ENCODE measurements around the gene DPAGT1. TPM values are rescaled to one million over a fixed set of nuclear protein-coding genes. Genes with fewer than 3 reads are reported as not detected.
"Not testable (repeated sequence)": the region's sequence is repeated elsewhere in the genome, so short reads cannot be mapped to it uniquely, and the experiment has no call there.

Gene DPAGT1
- total RNA-seq, 1 donor from 2014 or later: 18.2 TPM

DNA sequence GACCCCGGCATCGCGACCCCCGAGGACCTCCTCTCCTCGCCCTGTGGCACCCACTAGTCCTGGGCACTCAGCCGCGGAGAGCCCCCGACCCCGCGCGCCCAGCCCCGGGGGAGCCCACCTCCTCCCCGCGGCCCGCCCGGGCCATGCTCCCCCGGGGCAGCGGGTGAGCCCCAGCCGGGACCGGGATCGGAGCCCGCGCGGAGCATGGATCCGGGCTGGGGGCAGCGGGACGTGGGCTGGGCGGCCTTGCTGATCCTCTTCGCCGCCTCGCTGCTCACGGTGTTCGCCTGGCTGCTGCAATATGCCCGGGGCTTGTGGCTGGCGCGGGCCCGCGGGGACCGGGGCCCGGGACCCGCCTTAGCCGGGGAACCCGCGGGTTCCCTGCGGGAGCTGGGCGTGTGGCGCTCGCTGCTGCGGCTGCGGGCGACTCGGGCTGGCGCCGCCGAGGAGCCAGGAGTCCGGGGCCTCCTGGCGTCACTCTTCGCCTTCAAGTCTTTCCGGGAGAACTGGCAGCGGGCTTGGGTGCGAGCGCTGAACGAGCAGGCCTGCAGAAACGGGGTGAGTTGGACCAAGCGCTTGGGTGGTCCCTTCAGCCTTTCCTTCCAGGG lies 6.0 kb upstream of the DPAGT1 start:
- no peak for TF ChIP-seq POLR2A (IDR thresholded peaks at IDR 0.05)
- TF ChIP-seq, protein P1, sequence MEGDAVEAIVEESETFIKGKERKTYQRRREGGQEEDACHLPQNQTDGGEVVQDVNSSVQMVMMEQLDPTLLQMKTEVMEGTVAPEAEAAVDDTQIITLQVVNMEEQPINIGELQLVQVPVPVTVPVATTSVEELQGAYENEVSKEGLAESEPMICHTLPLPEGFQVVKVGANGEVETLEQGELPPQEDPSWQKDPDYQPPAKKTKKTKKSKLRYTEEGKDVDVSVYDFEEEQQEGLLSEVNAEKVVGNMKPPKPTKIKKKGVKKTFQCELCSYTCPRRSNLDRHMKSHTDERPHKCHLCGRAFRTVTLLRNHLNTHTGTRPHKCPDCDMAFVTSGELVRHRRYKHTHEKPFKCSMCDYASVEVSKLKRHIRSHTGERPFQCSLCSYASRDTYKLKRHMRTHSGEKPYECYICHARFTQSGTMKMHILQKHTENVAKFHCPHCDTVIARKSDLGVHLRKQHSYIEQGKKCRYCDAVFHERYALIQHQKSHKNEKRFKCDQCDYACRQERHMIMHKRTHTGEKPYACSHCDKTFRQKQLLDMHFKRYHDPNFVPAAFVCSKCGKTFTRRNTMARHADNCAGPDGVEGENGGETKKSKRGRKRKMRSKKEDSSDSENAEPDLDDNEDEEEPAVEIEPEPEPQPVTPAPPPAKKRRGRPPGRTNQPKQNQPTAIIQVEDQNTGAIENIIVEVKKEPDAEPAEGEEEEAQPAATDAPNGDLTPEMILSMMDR (IDR thresholded peaks at IDR 0.05): no peak
- TF ChIP-seq POLR2AphosphoS5 (IDR thresholded peaks at IDR 0.05; ENCODE audit: insufficient read depth in 1 of 2, low read depth in 1 of 2): no peak
- peak overlapping the region; percentile 76 to 98 for H3K4me3 ChIP-seq
- H3K9me3 ChIP-seq: no peaks in the 10 kb centered on the region
- H3K36me3 ChIP-seq: peaks cover 0 to 17% of the 10 kb centered on the region in 2 donors
- no peak for DNase-seq (ENCODE audit: extremely low spot score in 2 of 2)
- intact Hi-C loops (cut with DNase I): loop anchor here (10.0 kb wide), 1 partner anchor 227 kb away; the partner anchor contains the start of gene RNF26
- peak overlapping the region; percentile 76 for H3K27ac ChIP-seq
- H3K27me3 ChIP-seq: no peaks in the 10 kb centered on the region
- peaks cover 49% of the 10 kb centered on the region for H3K4me1 ChIP-seq

DNA sequence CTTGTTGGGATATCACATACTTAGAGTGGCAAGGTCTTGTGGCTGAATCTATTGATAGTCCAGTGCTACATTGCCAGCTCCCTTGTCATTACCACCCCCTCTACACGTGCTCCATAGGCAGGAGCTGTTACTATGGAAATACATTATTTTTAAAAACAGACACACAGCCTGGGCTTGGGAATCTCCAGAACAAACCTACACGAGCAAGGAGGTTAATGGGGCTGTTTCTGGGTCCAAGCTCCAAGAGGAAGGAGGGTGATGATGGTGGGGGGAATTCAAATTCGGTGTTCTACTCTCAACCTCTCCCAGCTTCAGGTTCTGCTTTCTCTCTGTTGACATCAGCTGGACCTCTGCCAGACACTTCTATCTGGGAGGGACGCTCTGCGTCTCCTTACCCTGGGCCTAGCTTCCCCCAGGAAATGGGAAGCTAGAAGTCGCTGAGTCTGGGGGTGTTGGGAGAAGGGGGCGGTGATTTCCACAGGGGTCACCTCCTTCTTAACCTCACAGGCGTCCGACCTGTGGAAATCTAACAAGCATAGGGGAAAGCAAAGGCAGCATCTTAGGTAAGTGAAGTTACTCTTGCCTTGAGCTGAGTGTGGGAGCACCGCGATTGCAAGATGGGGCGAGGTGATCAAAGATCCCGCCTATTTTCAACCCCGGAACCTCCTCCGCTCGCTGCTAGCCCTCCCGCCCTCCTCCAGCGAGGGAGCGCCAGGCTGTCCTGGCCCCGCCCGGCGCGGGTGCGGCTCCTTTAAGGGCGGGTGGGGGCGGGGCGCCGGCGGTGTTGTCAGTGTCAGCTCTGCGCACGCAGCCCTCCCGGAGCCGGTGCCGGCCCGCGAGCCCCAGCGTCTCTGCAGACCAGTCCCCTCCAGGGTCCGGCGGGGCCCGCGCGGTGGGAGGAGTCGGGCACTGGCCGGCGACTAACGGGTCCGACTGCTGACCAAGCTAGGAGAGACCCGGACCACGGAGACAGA lies 5.2 kb upstream of the DPAGT1 start, which contains the start of gene C2CD2L:
C2CD2L (plus strand) TSS at position 781 of the 974 bp plus-strand sequence. CDS start 398 bp downstream, outside the sequence.
- Histone ChIP-seq H3K27ac (peak within 1 kb of the TSS; percentile 76), H3K4me3 (peak within 1 kb of the TSS; percentile 76 to 98), H3K4me1 (peaks cover 52% of the 10 kb centered on the region), H3K36me3 (peaks cover 0 to 10% of the 10 kb centered on the region in 2 donors), H3K9me3 (no peaks in the 10 kb centered on the region), H3K27me3 (no peaks in the 10 kb centered on the region)
- no peak for DNase-seq (ENCODE audit: extremely low spot score in 2 of 2)
- intact Hi-C loops (cut with DNase I): loop anchor here (10.0 kb wide), 1 partner anchor 228 kb away; the partner anchor contains the start of gene RNF26
- TF ChIP-seq POLR2AphosphoS5 (IDR thresholded peaks at IDR 0.05; ENCODE audit: insufficient read depth in 1 of 2, low read depth in 1 of 2): peak; percentile 64 to 69
- no peak for TF ChIP-seq POLR2A (IDR thresholded peaks at IDR 0.05)

DNA sequence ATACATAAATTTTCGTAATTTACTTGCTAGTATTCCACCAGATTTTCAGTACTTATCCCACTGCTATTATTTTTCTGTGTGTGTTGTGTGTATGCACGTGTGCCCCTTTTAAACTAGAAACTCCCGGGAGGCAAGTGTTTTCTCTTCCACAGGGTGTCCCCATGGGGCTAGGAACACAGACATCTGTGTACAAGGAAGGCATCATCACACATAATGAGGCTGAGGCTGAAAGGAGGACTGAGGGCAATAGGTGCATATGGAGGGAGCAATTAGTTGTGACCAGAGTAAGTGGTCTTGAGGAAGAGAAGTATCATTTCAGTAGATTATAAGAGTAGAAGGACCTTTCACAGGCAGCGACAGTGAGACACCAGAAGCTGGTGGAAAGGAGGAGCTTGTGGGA lies 2.1 kb upstream of the DPAGT1 start:
- no peaks in the 10 kb centered on the region for H3K27me3 ChIP-seq
- no peak for DNase-seq (ENCODE audit: extremely low spot score in 2 of 2)
- no peaks in the 10 kb centered on the region for H3K36me3 ChIP-seq
- no peak overlapping the region for H3K4me3 ChIP-seq
- H3K27ac ChIP-seq: peak overlapping the region; percentile 86
- intact Hi-C loops (cut with DNase I): loop anchor here (10.0 kb wide), 1 partner anchor 231 kb away; the partner anchor contains the start of gene RNF26
- no peaks in the 10 kb centered on the region for H3K9me3 ChIP-seq
- TF ChIP-seq, protein P1 (IDR thresholded peaks at IDR 0.05): no peak
- TF ChIP-seq POLR2A (IDR thresholded peaks at IDR 0.05) (no peak), POLR2AphosphoS5 (IDR thresholded peaks at IDR 0.05; ENCODE audit: insufficient read depth in 1 of 2, low read depth in 1 of 2) (no peak)
- H3K4me1 ChIP-seq: peaks cover 52% of the 10 kb centered on the region

DNA sequence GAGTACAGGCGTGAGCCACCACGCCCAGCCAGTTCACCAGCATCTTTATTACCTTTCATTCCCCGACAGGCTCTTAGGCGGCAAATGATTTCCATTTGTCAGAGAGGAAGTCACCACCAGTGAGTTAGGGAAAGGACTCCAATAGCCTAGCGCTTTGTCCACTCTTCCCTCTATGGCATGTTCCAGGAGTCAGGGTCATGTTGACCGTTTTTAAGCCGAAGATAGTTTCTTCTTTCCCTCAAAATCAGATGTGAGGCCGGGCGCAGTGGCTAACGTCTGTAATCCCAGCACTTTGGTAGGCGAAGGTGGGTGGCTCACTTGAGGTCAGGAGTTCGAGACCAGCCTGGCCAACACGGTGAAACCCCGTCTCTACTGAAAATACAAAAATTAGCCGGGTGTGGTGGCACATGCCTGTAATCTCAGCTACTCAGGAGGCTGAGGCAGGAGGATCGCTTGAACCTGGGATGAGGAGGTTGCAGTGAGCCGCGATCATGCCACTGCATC lies 1.6 kb upstream of the DPAGT1 start:
- not testable (repeated sequence) for DNase-seq (ENCODE audit: extremely low spot score in 2 of 2); H3K9me3 ChIP-seq; H3K36me3 ChIP-seq; H3K27me3 ChIP-seq
- peaks cover 47% of the 10 kb centered on the region for H3K4me1 ChIP-seq
- peak overlapping the region; percentile 86 for H3K27ac ChIP-seq
- H3K4me3 ChIP-seq: peak overlapping the region; percentile 71 to 96
- intact Hi-C loops (cut with DNase I): loop anchor here (10.0 kb wide), 1 partner anchor 232 kb away; the partner anchor contains the start of gene RNF26

DNA sequence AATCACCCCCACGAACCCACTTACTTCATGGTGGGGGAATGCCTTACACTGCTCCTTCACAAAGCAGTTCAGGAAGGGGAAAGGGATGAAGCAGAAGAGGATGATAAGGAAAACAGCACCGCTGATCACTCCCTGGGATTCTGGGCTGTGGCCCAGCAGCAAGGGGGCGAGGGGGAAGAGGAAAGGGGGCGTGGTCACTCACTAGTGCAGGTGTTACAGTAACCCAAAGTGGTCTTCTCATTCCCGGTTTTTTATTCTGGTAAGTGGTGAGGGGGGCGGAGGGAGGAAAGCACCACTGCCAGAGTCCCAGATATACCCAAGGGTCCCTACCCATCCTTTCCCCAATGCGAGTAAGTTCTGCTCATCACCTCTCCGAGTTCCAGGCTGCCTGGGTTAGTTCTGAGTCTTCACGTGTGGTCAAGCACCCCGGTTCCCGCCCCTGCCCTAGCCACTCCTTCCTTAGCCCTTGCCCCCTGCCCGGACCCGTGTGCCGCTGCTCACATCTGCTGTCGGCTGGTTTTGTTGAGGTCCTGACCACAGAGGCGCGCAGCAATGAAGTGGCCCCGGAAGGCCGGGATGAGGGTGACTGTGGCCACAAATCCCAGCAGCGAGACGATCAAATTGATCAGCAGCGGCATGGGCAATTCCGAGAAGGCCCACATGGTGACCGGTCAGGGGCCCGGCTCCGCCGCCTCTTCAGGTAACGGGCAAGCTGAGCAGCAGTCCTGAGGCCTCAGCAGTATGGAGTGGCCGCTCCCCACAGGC lies 477 bp downstream of the DPAGT1 start:
- no peak for DNase-seq (ENCODE audit: extremely low spot score in 2 of 2)
- intact Hi-C loops (cut with DNase I): loop anchor here (10.0 kb wide), 1 partner anchor 234 kb away; the partner anchor contains the start of gene RNF26
- TF ChIP-seq POLR2AphosphoS5 (IDR thresholded peaks at IDR 0.05; ENCODE audit: insufficient read depth in 1 of 2, low read depth in 1 of 2) (no peak), POLR2A (IDR thresholded peaks at IDR 0.05) (no peak)
- TF ChIP-seq, protein P1 (IDR thresholded peaks at IDR 0.05): no peak
- peak overlapping the region; percentile 71 to 96 for H3K4me3 ChIP-seq
- peaks cover 0 to 21% of the 10 kb centered on the region in 2 donors for H3K36me3 ChIP-seq
- H3K27me3 ChIP-seq: no peaks in the 10 kb centered on the region
- peaks cover 35% of the 10 kb centered on the region for H3K4me1 ChIP-seq
- H3K9me3 ChIP-seq: no peaks in the 10 kb centered on the region
- peak overlapping the region; percentile 86 for H3K27ac ChIP-seq
